ENCODE measurements around the gene SLC25A25.
A peak's percentile ranks its signal among the peaks of the same experiment; 100 is the strongest.
"Not testable (repeated sequence)": the region's sequence is repeated elsewhere in the genome, so short reads cannot be mapped to it uniquely, and the experiment has no call there.

SLC25A25 gene

DNA sequence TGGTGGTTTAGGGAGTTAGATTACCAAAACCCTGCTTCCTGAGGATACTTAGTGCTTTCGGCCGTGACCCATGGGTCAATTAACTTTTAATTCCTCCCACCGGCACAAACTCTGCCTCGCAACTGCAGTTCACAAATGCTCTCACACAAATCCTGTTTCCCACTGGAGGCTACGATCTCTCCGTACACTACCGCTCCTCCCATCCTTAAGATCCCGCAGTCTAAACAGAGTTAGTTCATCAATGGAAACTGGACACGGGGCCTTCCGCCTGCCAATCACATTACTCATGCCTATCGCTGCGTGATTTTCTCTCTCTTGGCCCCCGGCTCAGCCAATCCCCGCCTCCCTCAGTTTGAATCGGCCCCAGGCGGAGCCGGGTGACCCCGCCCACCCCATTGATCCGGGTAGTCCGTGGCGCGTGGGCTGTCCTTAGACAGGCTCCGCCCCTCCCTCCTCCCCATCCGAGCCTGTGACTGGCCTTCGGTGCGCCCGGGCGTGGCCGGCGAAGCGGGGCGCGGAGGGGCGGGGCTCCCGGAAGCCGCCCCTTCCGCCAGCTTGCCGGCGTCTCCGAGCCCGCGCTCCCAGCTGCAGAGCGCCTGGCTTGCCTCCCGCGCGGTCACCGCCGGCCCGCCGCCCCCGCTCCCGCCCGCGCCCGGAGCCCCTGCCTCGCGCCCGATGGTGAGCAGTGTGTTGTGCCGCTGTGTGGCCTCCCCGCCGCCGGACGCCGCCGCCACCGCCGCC, at the start of gene SLC25A25:
TSS of gene SLC25A25 (plus strand) at position 588 of the 741 bp plus-strand sequence. CDS start at position 676, 88 bp downstream.
- peak; percentile 99 for DNase-seq (ENCODE audit: low read depth)

DNA sequence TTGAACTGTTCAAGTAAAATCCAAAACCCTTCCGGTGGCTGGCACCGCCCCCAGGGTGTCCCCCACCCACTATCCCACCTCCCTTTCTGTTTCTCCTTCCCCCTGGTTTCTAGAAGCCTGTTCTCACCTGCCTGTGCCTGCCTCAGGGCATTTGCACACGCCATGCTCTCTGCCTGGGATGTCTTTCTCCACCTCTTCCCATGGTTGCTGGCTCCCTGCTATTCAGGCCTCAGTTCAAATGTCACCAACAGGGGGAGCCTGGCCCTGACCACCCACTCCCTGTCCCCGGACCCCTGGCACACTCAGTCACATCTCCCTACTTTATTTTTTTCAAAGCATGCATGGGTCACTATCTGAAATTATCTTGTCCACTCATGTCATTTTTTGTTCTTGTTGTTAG, 47.3 kb upstream of the SLC25A25 start:
- no peak for DNase-seq (ENCODE audit: low read depth)

DNA sequence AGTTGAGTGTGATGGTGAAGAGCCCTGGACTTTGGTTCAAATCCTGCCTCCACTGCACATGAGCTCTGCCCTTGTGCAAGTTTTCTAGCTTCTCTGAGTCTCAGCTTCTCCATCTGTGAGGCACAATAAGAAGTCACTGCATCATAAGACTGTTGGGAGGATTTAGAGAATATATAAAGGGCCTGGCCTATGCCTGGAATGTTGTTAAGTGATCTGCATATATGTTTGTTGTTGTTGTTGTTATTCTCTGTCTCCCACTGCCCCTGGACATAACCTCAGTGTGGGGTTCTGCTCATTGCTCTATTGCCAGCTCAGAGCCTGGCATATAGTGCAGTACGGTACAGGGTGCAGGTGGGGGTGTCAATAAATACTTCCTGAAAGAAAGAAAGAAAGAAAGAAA, 46.9 kb upstream of the SLC25A25 start:
- DNase-seq (ENCODE audit: low read depth), result no peak

DNA sequence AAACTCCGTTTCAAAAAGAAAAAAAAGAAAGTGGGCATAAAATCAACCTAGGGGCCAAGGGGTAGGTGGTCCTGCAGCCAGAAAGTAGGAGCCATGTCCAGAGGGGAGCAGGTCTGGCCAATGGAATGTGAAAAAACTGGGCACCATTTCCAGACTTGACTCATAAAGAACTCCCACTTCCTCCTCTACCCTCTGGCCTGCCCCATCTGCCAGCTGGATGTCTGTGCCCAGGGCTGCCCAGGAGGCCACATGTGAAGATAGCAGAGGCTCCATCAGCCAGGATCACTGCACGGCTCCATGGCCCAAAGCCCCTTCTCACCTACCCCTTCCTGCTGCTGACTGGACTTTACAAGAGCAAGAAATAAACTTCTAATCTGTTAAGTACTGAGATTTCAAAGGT, 45.1 kb upstream of the SLC25A25 start:
- peak; percentile 41 for DNase-seq (ENCODE audit: low read depth)

DNA sequence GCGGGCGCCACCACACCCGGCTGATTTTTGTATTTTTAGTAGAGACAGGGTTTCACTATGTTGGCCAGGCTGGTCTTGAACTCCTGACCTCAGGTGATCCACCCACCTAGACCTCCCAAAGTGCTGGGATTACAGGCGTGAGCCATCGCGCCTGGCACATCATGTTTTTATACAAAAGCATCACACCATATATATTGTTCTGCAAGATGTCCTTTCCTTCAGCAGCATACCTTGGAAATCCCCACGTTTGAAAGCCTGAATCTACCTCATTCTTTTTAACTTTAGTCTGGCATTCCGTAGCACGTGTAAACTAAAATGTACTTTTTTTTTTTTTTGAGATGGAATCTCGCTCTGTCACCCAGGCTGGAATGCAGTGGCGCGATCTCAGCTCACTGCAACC, 44.4 kb upstream of the SLC25A25 start:
- DNase-seq (ENCODE audit: low read depth), result not testable (repeated sequence)

DNA sequence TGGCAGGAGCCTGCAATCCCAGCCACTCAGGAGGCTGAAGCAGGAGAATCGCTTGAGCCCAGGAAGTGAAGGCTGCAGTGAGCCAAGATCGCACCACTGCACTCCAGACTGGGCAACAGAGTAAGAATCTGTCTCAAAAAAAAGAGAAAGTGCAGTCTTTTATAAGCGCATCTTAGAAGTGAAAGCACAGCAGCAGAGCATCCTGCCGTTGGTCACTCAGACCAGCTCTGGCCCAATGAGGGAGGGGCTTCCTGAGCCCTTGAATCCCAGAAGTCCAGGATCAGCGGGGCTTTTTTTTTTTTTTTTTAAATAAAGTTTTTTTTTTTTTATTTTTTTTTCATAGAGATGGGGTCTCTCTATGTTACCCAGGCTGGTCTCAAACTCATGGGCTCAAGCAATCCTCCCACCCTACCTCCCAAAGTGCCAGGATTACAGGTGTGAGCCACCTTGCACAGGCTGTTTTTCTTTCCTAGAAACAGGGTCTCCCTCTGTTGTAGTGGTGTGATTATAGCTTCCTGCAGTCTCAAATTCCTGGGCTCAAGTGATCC, 43.2 kb upstream of the SLC25A25 start:
- no peak for DNase-seq (ENCODE audit: low read depth)

DNA sequence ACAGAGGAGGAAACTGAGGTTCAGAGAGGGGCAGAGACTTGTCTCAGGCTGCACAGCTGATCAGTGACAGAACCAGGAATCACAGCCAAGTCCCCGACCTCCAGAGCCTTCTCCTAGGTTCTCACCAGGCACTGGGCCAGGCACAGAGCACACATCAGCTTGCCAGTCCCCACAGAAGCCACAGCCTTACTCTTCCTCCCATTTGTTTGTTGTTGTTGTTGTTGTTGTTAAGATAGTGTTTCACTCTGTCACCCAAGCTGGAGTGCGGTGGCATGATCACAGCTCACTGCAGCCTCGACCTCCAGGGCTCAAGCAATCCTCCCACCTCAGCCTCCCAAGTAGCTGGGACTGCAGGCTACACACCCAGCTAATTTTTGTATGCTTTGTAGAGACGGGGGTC, 42.3 kb upstream of the SLC25A25 start:
- no peak for DNase-seq (ENCODE audit: low read depth)

DNA sequence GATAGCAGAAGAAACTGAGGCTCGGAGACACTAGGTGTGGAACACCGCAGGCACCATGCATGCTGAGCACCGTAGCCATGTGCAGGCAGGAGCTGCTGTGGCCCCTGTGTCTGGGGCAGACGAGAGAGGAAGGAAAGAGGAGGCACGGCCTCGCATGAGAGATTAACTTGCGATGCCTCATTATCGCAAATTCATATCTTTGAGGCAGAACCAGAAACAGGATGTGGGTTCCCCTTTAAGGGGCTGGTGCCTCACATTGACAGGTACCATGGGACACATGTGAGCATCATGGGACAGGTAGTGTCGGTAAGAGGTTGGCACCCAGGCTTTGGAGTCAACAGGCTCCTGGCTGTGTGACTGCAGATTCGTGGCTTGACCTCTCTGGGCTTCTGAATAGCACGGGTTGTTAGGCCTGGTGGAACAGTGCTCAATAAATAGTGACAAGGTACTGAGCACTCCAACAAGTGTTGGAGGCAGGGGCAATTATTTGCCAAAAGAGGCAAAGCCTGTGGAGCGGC, 41.7 kb upstream of the SLC25A25 start:
- no peak for DNase-seq (ENCODE audit: low read depth)

DNA sequence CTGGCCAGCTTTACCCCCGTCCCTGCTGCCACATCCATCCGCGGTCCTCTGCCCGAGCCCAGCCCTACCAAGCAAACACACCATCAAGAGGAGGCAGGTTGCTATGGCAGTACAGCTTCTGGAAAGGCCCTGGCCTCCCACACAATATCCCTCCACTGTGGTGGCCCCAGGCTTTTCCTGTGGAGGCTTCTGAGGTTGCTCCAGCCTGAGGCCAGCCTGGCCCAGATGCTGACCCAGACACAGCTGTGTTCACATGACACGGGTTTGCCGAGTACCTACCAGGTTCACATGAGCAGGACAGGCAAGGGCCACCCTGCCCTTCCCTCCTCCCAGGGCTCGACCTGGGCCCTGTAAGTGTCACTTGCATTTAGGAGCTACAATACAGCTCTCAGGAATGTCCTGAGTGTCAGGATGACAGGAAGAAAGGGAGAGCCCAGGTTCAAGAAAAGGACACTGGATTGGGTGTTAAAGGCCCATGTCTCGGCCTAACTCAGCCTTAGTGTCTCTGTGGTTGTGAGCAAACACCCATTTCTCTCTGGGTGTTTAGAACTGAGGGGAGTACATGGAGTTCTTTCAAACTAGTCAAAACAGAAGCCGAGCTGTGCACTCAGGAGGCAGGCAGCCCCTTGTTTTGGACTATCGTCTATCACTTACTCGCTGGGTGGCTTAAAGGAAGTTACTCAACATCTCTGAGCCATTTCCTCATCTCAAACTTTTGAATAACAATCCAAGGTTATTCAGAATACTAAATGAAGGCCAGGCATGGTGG, 41.1 kb upstream of the SLC25A25 start:
- peak; percentile 20 for DNase-seq (ENCODE audit: low read depth)

DNA sequence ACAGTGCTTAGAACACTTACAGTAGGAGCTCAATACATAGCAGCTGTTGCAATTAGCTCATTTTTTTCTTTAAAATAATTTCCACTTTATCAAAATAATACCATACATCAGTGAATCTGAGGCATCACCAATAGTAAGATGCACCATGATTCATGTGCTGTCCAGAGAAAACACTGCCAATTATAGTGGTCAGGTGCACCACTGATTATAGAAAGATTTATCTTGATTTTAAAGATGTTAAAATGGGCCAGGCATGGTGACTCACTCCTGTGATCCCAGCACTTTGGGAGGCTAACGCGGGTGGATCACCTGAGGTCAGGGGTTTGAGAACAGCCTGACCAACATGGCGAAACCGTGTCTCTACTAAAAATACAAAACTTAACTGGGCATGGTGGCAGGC, 40.3 kb upstream of the SLC25A25 start:
- DNase-seq (ENCODE audit: low read depth), result no peak

DNA sequence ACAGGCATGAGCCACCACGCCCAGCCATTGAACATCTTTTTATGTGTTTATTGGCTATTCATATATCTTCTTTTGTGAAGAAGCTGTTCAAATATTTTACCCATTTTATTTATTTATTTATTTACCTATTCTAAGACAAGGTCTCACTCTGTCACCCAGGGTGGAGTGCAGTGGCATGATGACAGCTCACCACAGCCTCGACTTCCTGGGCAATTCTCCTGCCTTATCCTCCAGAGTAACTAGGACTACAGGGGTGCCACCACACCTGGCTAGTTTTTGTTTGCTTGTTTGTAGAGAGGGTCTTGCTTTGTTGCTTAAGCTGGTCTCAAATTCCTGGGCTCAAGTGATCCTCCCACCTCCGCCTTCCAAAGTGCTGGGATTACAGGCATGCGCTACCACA, 34.4 kb upstream of the SLC25A25 start:
- DNase-seq (ENCODE audit: low read depth), result no peak

DNA sequence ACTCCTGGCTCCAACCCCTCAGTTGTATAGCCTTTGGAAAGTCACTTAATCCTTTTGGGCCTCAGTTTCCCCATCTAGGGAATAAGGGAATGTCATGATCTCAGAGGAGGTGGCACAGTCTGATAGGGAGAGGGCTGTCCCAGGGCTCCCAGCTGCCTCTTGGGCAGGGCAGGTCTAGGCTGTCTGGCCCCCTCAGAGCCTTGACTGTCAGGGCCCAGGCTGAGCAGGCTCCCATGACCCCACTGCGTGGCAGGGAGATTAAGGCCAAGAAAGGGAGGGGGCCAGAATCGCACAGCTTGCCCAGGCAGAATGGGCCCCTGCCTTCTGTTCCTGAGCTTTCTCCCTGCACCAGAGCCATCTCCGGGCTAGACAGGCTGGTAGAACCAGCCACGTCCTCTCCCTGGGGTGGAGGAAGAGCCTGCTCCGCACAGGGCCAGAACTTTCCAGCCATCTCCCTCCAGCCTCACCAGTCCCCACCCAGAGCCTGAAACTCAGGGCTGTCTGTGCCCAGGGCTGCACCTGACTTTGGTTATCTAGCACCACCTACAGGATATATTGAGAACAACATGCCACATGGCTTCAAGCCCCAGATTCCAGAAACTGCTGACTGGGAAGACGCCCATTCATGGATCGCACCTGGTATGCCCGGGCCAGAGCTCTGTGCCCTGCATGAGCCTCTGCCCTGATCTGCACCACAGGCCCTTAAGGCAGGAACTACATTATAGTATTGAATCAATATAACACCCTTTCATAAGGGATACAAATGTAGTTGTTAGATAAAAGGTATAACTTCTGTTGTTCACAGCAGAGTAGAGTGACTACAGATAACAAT, 33.0 kb upstream of the SLC25A25 start:
- DNase-seq (ENCODE audit: low read depth), result peak; percentile 85

DNA sequence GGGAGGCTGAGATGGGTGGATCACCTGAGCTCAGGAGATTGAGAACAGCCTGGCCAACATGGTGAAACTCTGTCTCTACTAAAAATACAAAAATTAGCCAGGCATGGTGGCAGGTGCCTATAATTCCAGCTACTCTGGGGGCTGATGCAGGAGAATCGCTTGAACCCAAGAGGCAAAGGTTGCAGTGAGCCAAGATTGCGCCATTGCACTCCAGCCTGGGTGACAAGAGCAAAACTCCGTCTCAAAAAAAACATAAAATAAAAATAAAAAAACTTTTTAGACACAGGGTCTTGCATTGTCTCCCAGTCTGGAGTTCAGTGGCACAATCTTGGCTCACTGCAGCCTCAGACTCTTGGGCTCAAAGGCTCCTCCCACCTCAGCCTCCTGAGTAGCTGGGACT, 31.5 kb upstream of the SLC25A25 start:
- not testable (repeated sequence) for DNase-seq (ENCODE audit: low read depth)

DNA sequence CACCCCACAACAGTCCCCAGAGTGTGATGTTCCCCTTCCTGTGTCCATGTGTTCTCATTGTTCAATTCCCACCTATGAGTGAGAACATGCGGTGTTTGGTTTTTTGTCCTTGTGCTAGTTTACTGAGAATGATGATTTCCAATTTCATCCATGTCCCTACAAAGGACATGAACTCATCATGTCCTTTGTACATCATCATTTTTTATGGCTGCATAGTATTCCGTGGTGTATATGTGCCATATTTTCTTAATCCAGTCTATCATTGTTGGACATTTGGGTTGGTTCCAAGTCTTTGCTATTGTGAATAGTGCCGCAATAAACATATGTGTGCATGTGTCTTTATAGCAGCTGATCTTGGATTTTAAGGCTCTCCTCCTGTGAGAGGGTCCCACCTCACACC, 27.2 kb upstream of the SLC25A25 start:
- not testable (repeated sequence) for DNase-seq (ENCODE audit: low read depth)

DNA sequence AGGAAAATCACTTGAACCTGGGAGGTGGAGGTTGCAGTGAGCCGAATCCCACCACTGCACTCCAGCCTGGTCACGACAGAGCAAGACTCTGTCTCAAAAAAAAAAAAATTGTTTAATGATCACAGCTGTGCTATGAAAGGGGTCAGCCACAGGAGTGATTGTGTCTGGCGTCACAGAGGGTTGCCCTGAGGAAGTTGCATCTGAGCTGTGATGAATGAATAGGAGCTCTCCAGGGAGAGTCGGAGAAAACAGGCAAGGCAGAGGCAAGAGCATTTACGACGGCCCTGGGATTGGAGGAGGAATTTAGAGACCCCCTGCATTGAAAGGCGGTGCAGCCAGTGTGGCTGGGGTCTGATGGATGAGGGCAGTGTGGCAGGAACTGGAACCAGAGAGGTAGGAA, 26.0 kb upstream of the SLC25A25 start:
- DNase-seq (ENCODE audit: low read depth), result no peak

DNA sequence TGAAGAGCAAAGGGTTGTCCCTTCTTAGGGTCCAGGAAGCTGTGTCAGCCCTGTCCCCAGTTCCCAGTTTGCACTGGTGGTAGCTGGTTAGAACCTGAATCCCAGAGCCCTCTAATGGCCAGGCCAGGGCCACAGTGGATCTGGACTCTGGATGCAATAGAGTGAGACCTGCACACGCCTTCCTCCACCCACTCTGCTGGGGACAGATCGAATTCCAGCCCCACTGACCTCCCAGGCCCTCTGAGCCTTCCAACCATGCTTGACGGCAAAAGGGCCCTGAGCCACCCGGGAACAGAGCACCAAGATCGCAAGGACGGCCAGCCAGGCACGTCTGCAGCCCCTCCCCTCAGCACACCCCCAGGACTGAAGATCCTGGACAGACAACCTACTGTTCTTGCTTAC, 24.6 kb upstream of the SLC25A25 start:
- DNase-seq (ENCODE audit: low read depth), result peak; percentile 19

DNA sequence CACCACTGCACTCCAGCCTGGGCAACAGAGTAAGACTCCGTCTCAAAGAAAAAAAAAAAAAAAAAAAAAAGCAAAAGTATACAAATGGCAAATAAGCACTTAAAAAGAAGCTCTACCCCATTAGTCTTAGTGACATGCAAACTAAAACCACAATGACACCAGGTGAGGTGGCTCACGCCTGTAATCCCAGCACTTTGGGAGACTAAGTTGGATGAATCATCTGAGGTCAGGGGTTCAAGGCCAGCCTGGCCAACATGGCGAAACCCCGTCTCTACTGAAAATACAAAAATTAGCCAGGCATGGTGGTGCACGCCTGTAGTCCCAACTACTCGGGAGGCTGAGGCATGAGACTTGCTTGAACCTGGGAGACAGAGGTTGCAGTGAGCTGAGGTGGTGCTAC, 22.6 kb upstream of the SLC25A25 start:
- DNase-seq (ENCODE audit: low read depth), result not testable (repeated sequence)

DNA sequence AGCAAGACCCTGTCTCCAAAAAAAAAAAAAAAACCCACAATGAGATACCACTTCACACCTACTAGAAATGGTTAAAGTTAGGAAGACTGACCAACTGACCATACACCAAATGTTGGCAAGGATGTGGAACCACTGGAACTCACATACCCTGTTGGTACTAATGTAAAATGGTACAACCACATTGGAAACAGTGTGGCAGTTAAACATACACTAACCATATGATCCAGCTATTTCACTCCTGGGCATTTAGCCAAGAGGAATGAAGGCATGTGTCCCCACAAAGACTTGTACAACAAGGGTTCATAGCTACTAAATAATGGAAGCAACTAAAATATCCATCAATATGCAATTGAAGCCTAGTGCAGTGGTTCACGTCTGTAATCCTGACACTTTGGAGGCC, 22.2 kb upstream of the SLC25A25 start:
- no peak for DNase-seq (ENCODE audit: low read depth)

DNA sequence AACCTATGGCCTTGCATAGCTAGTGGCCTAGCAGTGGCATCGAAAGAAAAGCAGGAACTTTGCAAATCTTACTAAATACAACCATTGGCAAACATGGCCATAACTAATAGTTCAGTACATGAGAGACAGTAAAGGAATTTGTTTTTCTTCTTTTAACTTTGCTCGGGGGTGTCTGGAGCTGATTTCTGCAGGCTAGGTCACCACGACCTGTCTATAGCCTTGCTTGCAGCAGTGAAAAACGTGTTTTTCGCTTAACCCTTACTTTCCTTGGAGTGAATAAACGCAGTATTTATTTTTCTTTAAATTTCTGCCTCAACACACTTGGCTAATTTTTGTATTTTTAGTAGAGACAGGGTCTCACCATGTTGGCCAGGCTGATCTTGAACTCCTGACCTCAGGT, 20.8 kb upstream of the SLC25A25 start:
- DNase-seq (ENCODE audit: low read depth), result no peak

DNA sequence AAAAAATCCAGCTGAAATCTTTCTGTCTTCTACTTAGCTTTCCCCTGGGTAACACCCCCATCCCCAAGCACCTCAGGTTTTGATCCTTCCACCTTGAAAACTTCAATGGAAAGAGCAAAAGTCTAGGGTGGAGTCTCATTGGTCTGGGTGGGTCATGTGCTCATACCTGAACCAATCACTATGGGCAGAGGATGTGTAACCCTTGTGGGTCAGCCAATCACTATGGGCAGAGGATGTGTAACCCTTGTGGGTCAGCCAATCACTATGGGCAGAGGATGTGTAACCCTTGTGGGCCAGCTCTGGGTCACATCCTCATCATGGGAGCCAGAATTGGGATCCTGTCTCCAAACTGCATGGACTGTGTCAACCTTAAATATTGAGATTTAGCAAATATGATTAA, 19.4 kb upstream of the SLC25A25 start:
- no peak for DNase-seq (ENCODE audit: low read depth)

DNA sequence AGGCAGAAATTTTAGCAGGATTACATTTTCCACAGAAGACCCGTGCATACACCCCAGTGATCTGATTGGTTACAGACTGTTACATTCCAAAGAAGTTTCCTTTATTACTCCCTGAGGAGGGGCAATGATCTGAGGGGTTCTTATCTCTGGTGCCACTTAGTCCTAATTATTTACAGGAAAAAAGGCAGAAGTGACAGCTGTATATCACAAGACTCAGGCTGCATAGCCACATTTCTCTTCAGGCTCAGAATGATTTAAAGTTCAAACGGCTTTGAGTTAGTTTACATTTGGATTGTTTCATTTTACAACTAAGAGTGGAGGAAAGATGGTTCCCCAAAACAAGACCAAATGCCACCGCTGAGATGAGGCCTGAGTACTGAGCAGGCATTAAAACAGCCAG, 18.2 kb upstream of the SLC25A25 start:
- DNase-seq (ENCODE audit: low read depth), result peak; percentile 30

Data from EH (cell line).